Natural killer cell (primary cell): ENCODE data around the gene PDK2. TPM values are rescaled to one million over a fixed set of nuclear protein-coding genes. Genes with fewer than 3 reads are reported as not detected.

ENCODE experiments used
- ATAC-seq, 3 donors: fragments of 150-1000 bp in 2 of 3; fragments of 200-7000 bp in 1 of 3; cut with Tn5 transposase; 1 replicate in 1 of 3; 2 replicates in 2 of 3; pipeline ENCODE4 v1.10.0; 2021; ENCODE audit warnings: mild to moderate bottlenecking in 2 of 3, moderate library complexity in 2 of 3
- DNase-seq, 2 donors: peaks; one replicate each; pipeline versions ENCODE4 v3.0.0 to v3.0.0-alpha.2; 2013 to 2021; ENCODE audit warnings: mixed read lengths in 1 of 2
- H3K27ac ChIP-seq: one replicate; pipeline ENCODE4 v1.5.1; 2013; ENCODE audit warnings: mild to moderate bottlenecking, low read length
- H3K27me3 ChIP-seq: one replicate; pipeline ENCODE4 v1.6.1; 2013; ENCODE audit warnings: low read length; ENCODE audit not compliant: control insufficient read depth, insufficient read depth
- H3K36me3 ChIP-seq: one replicate; pipeline ENCODE4 v1.6.1; 2013; ENCODE audit warnings: low read length; ENCODE audit not compliant: control insufficient read depth, insufficient read depth
- H3K4me1 ChIP-seq: one replicate; pipeline ENCODE4 v1.6.1; 2013; ENCODE audit warnings: low read length; ENCODE audit not compliant: control insufficient read depth, insufficient read depth
- H3K4me3 ChIP-seq: one replicate; pipeline ENCODE4 v1.5.1; 2013; ENCODE audit warnings: low read length
- H3K9me3 ChIP-seq: one replicate; pipeline ENCODE4 v1.6.1; 2013; ENCODE audit warnings: low read length; ENCODE audit not compliant: control insufficient read depth, insufficient read depth
- H3K27ac Mint-ChIP-seq, 2 donors: one replicate each; pipeline ENCODE4 v1.8.0; 2022; ENCODE audit warnings: mild to moderate bottlenecking in 2 of 2, mixed read lengths in 2 of 2, moderate library complexity in 1 of 2
- H3K27me3 Mint-ChIP-seq, 2 donors: one replicate each; pipeline ENCODE4 v1.8.0; 2022; ENCODE audit warnings: low read depth in 2 of 2, mixed read lengths in 2 of 2
- H3K36me3 Mint-ChIP-seq: one replicate; pipeline ENCODE4 v1.8.0; 2022; ENCODE audit warnings: mixed read lengths
- H3K4me1 Mint-ChIP-seq, 2 donors: one replicate each; pipeline ENCODE4 v1.8.0; 2022; ENCODE audit warnings: mixed read lengths in 2 of 2
- H3K4me3 Mint-ChIP-seq: one replicate; pipeline ENCODE4 v1.8.0; 2022; ENCODE audit warnings: mild to moderate bottlenecking, moderate library complexity, mixed read lengths
- H3K9me3 Mint-ChIP-seq, 2 donors: one replicate each; pipeline ENCODE4 v1.8.0; 2022; ENCODE audit warnings: mixed read lengths in 2 of 2
- WGBS: methylation state at CpG from one replicate; pipeline ENCODE4 v1.1.7; 2013; ENCODE audit warnings: missing lambda C conversion rate; ENCODE audit not compliant: insufficient coverage; 5-methylcytosine and 5-hydroxymethylcytosine counted together
- intact Hi-C: fragments of 100-400 bp; cut with micrococcal nuclease; formaldehyde crosslinking; loops from one replicate; pipeline ENCODE4 v1.14.2; 2022
- total RNA-seq, 4 donors: library from RNA; stranded (reverse); fragments of 120-200 nt in 1 of 4; gene quantifications; one replicate each; pipeline versions ENCODE4 v1.2.3 to v1.2.4, GENCODE V29; 2013 to 2022
- TF ChIP-seq, protein P1 (sequence below): fragments of 200-600 bp; IDR thresholded peaks from one replicate; pipeline ENCODE4 v1.8.0; 2022; ENCODE audit warnings: antibody characterized with exemption

The PDK2 gene
- total RNA-seq, 3 donors from 2014 or later (not counting 1 experiment from before 2014, with no cell fraction given) = 23.2 to 32.9 (median 23.6) TPM

GRCh38 chr17:50100921-50101345 lies 5.8 kb downstream of the PDK2 start:
- ATAC-seq (no peak), DNase-seq (no peak)
- no peak overlapping the region for H3K27ac ChIP-seq
- Mint-ChIP-seq H3K27me3 (no peaks in the 10 kb centered on the region), H3K9me3 (no peaks in the 10 kb centered on the region), H3K4me1 (peaks cover 35 to 38% of the 10 kb centered on the region in 2 donors), H3K36me3 (no peaks in the 10 kb centered on the region), H3K4me3 (no peak overlapping the region), H3K27ac (no peak overlapping the region)
- H3K9me3 ChIP-seq = no peaks in the 10 kb centered on the region
- peaks cover 48% of the 10 kb centered on the region for H3K4me1 ChIP-seq
- peaks cover 23% of the 10 kb centered on the region for H3K36me3 ChIP-seq
- no peak overlapping the region for H3K4me3 ChIP-seq
- TF ChIP-seq, protein P1, sequence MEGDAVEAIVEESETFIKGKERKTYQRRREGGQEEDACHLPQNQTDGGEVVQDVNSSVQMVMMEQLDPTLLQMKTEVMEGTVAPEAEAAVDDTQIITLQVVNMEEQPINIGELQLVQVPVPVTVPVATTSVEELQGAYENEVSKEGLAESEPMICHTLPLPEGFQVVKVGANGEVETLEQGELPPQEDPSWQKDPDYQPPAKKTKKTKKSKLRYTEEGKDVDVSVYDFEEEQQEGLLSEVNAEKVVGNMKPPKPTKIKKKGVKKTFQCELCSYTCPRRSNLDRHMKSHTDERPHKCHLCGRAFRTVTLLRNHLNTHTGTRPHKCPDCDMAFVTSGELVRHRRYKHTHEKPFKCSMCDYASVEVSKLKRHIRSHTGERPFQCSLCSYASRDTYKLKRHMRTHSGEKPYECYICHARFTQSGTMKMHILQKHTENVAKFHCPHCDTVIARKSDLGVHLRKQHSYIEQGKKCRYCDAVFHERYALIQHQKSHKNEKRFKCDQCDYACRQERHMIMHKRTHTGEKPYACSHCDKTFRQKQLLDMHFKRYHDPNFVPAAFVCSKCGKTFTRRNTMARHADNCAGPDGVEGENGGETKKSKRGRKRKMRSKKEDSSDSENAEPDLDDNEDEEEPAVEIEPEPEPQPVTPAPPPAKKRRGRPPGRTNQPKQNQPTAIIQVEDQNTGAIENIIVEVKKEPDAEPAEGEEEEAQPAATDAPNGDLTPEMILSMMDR = no peak
- intact Hi-C loops = no loop called here
- WGBS = 90% methylated on average over 15 of the region's 15 CpGs
- no peaks in the 10 kb centered on the region for H3K27me3 ChIP-seq

- H3K27me3 Mint-ChIP-seq = no peaks in the 10 kb centered on the region
- TF ChIP-seq, protein P1 = no peak
- no peaks in the 10 kb centered on the region for H3K9me3 Mint-ChIP-seq
- no peak overlapping the region for H3K4me3 Mint-ChIP-seq
- H3K27ac Mint-ChIP-seq = no peak overlapping the region
- WGBS = 95% methylated on average over 17 of the region's 17 CpGs
- Histone ChIP-seq H3K9me3 (no peaks in the 10 kb centered on the region), H3K36me3 (peaks cover 27% of the 10 kb centered on the region), H3K27ac (no peak overlapping the region), H3K4me1 (peaks cover 42% of the 10 kb centered on the region), H3K4me3 (no peak overlapping the region), H3K27me3 (no peaks in the 10 kb centered on the region)
- H3K36me3 Mint-ChIP-seq = no peaks in the 10 kb centered on the region
- no peak for ATAC-seq
- H3K4me1 Mint-ChIP-seq = peaks cover 29 to 37% of the 10 kb centered on the region in 2 donors
- intact Hi-C loops = no loop called here
- DNase-seq = no peak
Observed at GRCh38 chr17:50101346-50102163, 6.4 kb downstream of the PDK2 start.

GRCh38 chr17:50102164-50102991 lies 7.2 kb downstream of the PDK2 start:
- no peaks in the 10 kb centered on the region for H3K9me3 Mint-ChIP-seq
- Histone ChIP-seq H3K4me1 (peaks cover 35% of the 10 kb centered on the region), H3K27me3 (no peaks in the 10 kb centered on the region), H3K27ac (no peak overlapping the region), H3K9me3 (no peaks in the 10 kb centered on the region), H3K4me3 (no peak overlapping the region), H3K36me3 (peaks cover 33% of the 10 kb centered on the region)
- 86% methylated on average over 14 of the region's 15 CpGs for WGBS
- no peak overlapping the region for H3K4me3 Mint-ChIP-seq
- peaks cover 21 to 32% of the 10 kb centered on the region in 2 donors for H3K4me1 Mint-ChIP-seq
- intact Hi-C loops = no loop called here
- ATAC-seq (no peak), DNase-seq (no peak)
- TF ChIP-seq, protein P1 = no peak
- H3K27ac Mint-ChIP-seq = no peak overlapping the region
- H3K36me3 Mint-ChIP-seq = no peaks in the 10 kb centered on the region
- H3K27me3 Mint-ChIP-seq = no peaks in the 10 kb centered on the region
